SH-SY5Y (cell line): ENCODE measurements around the gene RGS14.

Experiments used
- GATA2 ChIP-seq: IDR thresholded peaks from 2 replicates; pipeline ENCODE4 v1.6.1; 2011; ENCODE audit warnings: mild to moderate bottlenecking, low read depth, low read length
- GATA3 ChIP-seq: IDR thresholded peaks from 2 replicates; pipeline ENCODE4 v1.6.1; 2011; ENCODE audit warnings: low read depth, mild to moderate bottlenecking, low read length, moderate library complexity

- TF ChIP-seq GATA2 (no peak), GATA3 (no peak)
Observed at GRCh38 chr5:177315411-177315810, 42.3 kb upstream of the RGS14 start.
